GM12801 (cell line): ENCODE results near the gene MEG3.

ENCODE experiments used
- TF ChIP-seq, protein P1 (sequence below): IDR thresholded peaks from one replicate; pipeline ENCODE4 v1.5.1; 2011; ENCODE audit warnings: control low read depth; ENCODE audit not compliant: insufficient read length; ENCODE audit errors: extremely low read depth

Gene MEG3

DNA sequence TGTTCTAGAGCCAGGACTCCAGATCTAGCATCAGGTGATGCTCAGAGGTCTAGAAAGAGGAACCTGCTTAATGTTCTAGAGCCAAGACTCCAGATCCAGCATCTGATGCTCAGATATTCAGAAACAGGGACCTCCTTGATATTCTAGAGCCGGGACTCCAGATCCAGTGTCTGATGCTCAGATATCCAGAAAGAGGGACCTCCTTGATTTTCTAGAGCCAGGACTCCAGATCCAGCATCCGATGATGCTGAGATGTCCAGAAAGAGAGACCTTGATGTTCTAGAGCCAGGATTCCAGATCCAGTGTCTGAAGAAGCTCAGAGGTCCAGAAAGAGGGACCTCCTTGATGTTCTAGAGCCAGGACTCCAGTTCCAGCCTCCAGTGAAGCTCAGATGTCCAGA lies 36.9 kb downstream of the MEG3 start:
- TF ChIP-seq, protein P1, sequence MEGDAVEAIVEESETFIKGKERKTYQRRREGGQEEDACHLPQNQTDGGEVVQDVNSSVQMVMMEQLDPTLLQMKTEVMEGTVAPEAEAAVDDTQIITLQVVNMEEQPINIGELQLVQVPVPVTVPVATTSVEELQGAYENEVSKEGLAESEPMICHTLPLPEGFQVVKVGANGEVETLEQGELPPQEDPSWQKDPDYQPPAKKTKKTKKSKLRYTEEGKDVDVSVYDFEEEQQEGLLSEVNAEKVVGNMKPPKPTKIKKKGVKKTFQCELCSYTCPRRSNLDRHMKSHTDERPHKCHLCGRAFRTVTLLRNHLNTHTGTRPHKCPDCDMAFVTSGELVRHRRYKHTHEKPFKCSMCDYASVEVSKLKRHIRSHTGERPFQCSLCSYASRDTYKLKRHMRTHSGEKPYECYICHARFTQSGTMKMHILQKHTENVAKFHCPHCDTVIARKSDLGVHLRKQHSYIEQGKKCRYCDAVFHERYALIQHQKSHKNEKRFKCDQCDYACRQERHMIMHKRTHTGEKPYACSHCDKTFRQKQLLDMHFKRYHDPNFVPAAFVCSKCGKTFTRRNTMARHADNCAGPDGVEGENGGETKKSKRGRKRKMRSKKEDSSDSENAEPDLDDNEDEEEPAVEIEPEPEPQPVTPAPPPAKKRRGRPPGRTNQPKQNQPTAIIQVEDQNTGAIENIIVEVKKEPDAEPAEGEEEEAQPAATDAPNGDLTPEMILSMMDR = no peak

- TF ChIP-seq, protein P1 = no peak
Measured at GRCh38 chr14:100864206-100864605, 38.3 kb downstream of the MEG3 start.

GRCh38 chr14:100864960-100865681 lies 39.2 kb downstream of the MEG3 start:
- TF ChIP-seq, protein P1 = no peak

DNA sequence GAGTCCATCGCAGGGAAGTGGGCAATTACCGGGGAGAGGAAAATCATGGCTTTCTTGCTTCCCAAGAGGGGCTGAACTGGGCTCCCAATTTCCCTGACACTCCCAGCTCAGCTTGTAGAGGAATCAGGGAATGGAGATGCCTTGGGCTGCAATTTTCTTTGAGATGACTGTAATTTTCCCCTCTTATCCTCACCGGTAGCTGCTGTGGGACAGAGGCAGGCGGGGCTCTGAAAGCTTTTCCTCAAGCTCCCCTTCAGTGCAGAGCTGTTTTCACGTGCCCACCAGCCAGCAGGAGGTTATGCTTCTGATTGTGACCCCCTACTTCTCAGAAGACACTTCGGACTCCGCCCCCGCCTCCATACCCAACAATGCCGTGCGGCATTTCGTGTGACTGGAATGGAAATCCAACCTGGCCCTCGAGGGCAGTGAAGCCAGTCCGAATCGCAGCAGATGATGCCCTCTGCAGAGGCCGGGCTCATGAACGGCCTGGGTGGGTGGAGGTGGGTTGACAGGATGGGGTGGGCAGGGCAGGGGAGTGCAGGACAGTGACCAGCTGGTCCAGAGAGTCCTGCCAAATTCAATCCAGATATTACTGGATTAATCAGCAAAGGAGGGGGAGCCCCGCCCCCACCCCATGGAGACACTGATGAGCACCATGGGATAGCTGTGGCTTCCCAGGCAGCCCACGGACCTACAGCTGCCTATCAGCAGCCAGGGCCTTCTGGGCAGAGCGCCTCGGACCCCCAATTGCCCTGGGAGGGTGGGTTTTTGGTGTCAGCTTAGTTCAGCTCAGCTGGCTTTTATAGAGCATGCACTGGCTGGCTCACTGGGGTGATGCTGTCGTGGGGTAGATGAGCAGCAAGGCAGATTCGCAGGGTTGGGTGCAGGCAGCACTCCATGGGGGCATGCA lies 40.0 kb downstream of the MEG3 start:
- TF ChIP-seq, protein P1 = no peak

- TF ChIP-seq, protein P1 = no peak
Measured at GRCh38 chr14:100866666-100867630, 41.0 kb downstream of the MEG3 start.

- TF ChIP-seq, protein P1 = no peak
Measured at GRCh38 chr14:100867631-100868315, 41.9 kb downstream of the MEG3 start.
